GM19193 (cell line): Measurements from ENCODE around the gene HOMER3.

ENCODE experiments used
- POLR2A ChIP-seq: IDR thresholded peaks from 4 replicates; pipeline ENCODE4 v1.6.1; 2011; ENCODE audit not compliant: insufficient read depth, insufficient read length; ENCODE audit errors: extremely low read depth

HOMER3 gene

GRCh38 chr19:18919900-18920214 is 21.2 kb downstream of the HOMER3 start:
- TF ChIP-seq POLR2A, result no peak

- peak; percentile 96 for TF ChIP-seq POLR2A
These were observed 21.7 kb downstream of the HOMER3 start, which contains the start of the genes COPE and DDX49 for GRCh38 chr19:18919086-18919899. Gene COPE, minus strand, starts transcription at chr19:18919387. Its CDS starts 39 bp downstream, at chr19:18919348. Gene DDX49, plus strand, starts transcription at chr19:18919715. Its CDS starts 27 bp downstream, at chr19:18919742.

- no peak for TF ChIP-seq POLR2A
These were observed 25.4 kb downstream of the HOMER3 start for GRCh38 chr19:18915639-18916038.

GRCh38 chr19:18913466-18913865 is 27.6 kb downstream of the HOMER3 start:
- TF ChIP-seq POLR2A, result no peak

- no peak for TF ChIP-seq POLR2A
These were observed 28.1 kb downstream of the HOMER3 start for GRCh38 chr19:18912933-18913332.

- no peak for TF ChIP-seq POLR2A
These were observed 30.1 kb downstream of the HOMER3 start for GRCh38 chr19:18910801-18911436.

GRCh38 chr19:18910010-18910409 is 31.0 kb downstream of the HOMER3 start:
- TF ChIP-seq POLR2A, result no peak

GRCh38 chr19:18908917-18909619 is 31.9 kb downstream of the HOMER3 start:
- TF ChIP-seq POLR2A, result no peak

- TF ChIP-seq POLR2A, result no peak
These were observed 34.2 kb downstream of the HOMER3 start for GRCh38 chr19:18906605-18907519.

- no peak for TF ChIP-seq POLR2A
These were observed 35.3 kb downstream of the HOMER3 start for GRCh38 chr19:18905513-18906236.

- no peak for TF ChIP-seq POLR2A
These were observed 36.0 kb downstream of the HOMER3 start for GRCh38 chr19:18905058-18905456.

- no peak for TF ChIP-seq POLR2A
These were observed 36.5 kb downstream of the HOMER3 start for GRCh38 chr19:18904334-18905057.
